Measurements from ENCODE around the gene CORIN. TPM values are rescaled to one million over a fixed set of nuclear protein-coding genes. Genes with fewer than 3 reads are reported as not detected.
"Not testable (repeated sequence)": the region's sequence is repeated elsewhere in the genome, so short reads cannot be mapped to it uniquely, and the experiment has no call there.

Gene CORIN
- total and polyA plus RNA-seq, 2 experiments from 2014 or later: not detected

DNA sequence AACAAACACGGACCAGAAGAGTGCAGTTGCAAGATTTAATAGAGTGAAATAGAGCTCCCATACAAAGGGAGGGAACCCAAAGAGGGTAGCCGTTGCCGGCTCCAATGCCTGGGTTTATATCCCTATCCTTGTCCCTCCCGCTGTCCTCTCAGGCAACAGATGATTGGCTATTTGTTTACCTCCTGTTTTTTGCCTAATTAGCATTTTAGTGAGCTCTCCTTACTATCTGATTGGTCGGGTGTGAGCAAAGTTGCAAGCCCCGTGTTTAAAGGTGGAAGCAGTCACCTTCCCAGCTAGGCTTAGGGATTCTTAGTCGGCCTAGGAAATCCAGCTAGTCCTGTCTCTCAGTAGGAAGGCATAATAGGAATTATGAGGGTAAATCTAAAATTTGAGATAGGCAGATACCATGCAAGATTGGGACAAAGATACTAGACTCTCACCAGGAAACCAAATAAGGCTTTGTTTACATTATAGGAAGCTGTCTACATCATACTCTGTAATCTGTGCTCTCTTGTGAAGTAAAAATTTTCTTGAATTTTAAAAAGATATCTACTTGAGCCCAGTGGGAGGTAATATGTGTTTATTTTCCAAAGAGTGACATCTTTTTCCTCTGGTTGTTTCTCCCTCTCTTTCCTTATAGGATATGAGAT is 286.8 kb downstream of the CORIN start:
- ATAC-seq: no peak
- no peaks in the 10 kb centered on the region for H3K9me3 Mint-ChIP-seq
- Histone ChIP-seq H3K4me1 (ENCODE audit: insufficient read depth) (no peaks in the 10 kb centered on the region), H3K9me2 (ENCODE audit: insufficient read depth) (peaks cover 7% of the 10 kb centered on the region; the same call in 1 of the 2 replicates), H3K4me3 (no peak overlapping the region), H3K4me2 (no peak overlapping the region), H3K27ac (ENCODE audit: low read depth) (no peak overlapping the region), H3F3A (replicated peaks; ENCODE audit: low read depth) (no peaks in the 10 kb centered on the region), H3K36me3 (ENCODE audit: insufficient read depth) (no peaks in the 10 kb centered on the region), H2AFZ (no peak overlapping the region), H3K27me3 (ENCODE audit: insufficient read depth) (no peaks in the 10 kb centered on the region), H4K20me1 (replicated peaks; ENCODE audit: insufficient read depth) (no peaks in the 10 kb centered on the region), H3K79me2 (replicated peaks; ENCODE audit: insufficient read depth) (no peaks in the 10 kb centered on the region)
- no peak overlapping the region for H3K4me3 Mint-ChIP-seq
- no peak overlapping the region for H3K27ac Mint-ChIP-seq
- no peaks in the 10 kb centered on the region for H3K4me1 Mint-ChIP-seq
- H3K27me3 Mint-ChIP-seq (ENCODE audit: insufficient read depth, low read depth, poor library complexity): no peaks in the 10 kb centered on the region
- no peak for TF ChIP-seq ZNF331 (CRISPR knock-in tag; IDR thresholded peaks at IDR 0.05; ENCODE audit: low read depth)
- no peak for TF ChIP-seq STAT1 (IDR thresholded peaks at IDR 0.05; ENCODE audit: unreplicated experiment)
- no peak for TF ChIP-seq POLR2AphosphoS5 (IDR thresholded peaks at IDR 0.05; ENCODE audit: low read depth)
- no peak for TF ChIP-seq EZH2phosphoT487 (IDR thresholded peaks at IDR 0.05; ENCODE audit: unreplicated experiment)
- no peak for TF ChIP-seq JUNB (IDR thresholded peaks at IDR 0.05; ENCODE audit: unreplicated experiment)
- TF ChIP-seq, protein P1, sequence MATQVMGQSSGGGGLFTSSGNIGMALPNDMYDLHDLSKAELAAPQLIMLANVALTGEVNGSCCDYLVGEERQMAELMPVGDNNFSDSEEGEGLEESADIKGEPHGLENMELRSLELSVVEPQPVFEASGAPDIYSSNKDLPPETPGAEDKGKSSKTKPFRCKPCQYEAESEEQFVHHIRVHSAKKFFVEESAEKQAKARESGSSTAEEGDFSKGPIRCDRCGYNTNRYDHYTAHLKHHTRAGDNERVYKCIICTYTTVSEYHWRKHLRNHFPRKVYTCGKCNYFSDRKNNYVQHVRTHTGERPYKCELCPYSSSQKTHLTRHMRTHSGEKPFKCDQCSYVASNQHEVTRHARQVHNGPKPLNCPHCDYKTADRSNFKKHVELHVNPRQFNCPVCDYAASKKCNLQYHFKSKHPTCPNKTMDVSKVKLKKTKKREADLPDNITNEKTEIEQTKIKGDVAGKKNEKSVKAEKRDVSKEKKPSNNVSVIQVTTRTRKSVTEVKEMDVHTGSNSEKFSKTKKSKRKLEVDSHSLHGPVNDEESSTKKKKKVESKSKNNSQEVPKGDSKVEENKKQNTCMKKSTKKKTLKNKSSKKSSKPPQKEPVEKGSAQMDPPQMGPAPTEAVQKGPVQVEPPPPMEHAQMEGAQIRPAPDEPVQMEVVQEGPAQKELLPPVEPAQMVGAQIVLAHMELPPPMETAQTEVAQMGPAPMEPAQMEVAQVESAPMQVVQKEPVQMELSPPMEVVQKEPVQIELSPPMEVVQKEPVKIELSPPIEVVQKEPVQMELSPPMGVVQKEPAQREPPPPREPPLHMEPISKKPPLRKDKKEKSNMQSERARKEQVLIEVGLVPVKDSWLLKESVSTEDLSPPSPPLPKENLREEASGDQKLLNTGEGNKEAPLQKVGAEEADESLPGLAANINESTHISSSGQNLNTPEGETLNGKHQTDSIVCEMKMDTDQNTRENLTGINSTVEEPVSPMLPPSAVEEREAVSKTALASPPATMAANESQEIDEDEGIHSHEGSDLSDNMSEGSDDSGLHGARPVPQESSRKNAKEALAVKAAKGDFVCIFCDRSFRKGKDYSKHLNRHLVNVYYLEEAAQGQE (IDR thresholded peaks at IDR 0.05; ENCODE audit: unreplicated experiment): no peak
- no peak for TF ChIP-seq EZH2 (IDR thresholded peaks at IDR 0.05; ENCODE audit: low read depth, unreplicated experiment)
- no peak for TF ChIP-seq NANOG (IDR thresholded peaks at IDR 0.05; ENCODE audit: borderline replicate concordance)
- no peak for DNase-seq (ENCODE audit: low spot score)
- no peaks in the 10 kb centered on the region; the same call in 2 of the 3 replicates for H3K36me3 Mint-ChIP-seq (ENCODE audit: low read depth)

DNA sequence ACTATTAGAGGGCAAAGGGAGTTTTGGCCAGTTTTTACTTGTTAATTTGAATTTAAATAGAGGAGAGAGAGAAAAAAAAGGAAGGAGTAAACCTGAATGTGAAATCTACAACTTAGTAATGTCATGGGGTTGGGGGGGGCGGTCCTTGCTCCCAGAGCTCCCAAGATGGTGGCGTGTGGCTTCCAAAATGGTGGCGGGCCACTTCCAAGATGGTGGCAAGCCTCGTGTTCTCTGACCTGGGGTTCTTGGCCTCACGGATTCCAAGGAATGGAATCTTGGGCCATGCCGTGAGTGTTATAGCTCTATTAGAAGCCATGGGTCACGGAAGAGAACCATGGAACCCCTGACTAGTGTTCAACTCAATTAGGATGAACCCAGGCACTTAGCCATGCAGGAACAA is 287.5 kb downstream of the CORIN start:
- not testable (repeated sequence) for H3K27me3 Mint-ChIP-seq (ENCODE audit: insufficient read depth, low read depth, poor library complexity); DNase-seq (ENCODE audit: low spot score); H3K4me1 Mint-ChIP-seq; H3K27ac Mint-ChIP-seq; H4K20me1 ChIP-seq (replicated peaks; ENCODE audit: insufficient read depth); H3K4me1 ChIP-seq (ENCODE audit: insufficient read depth); H3K4me3 ChIP-seq; H3F3A ChIP-seq (replicated peaks; ENCODE audit: low read depth); H3K79me2 ChIP-seq (replicated peaks; ENCODE audit: insufficient read depth); H3K4me2 ChIP-seq; H2AFZ ChIP-seq; H3K36me3 Mint-ChIP-seq (ENCODE audit: low read depth); H3K27ac ChIP-seq (ENCODE audit: low read depth); ATAC-seq; H3K27me3 ChIP-seq (ENCODE audit: insufficient read depth); H3K4me3 Mint-ChIP-seq; H3K36me3 ChIP-seq (ENCODE audit: insufficient read depth); H3K9me3 Mint-ChIP-seq; H3K9me2 ChIP-seq (ENCODE audit: insufficient read depth)

Small RNAs within 50 kb of the gene (microRNA-seq; reads per million reads assigned to microRNA genes)
- not detected for gene MIR8053

Small RNAs within 50 kb of the gene (small RNA-seq; reads per million reads assigned to genes)
- gene MIR8053 (ENCODE audit: low replicate concordance): not detected

Other genes with a start within 250 kb of the CORIN start
- gene NFXL1, start 76.5 kb upstream of the CORIN start, total RNA-seq (2014; rRNA removed; shearing (Covaris generic)): 31.7 and 38.6 TPM in 2 replicates
- 13.9 and 19.4 TPM in 2 replicates for gene NFXL1, start 76.5 kb upstream of the CORIN start, polyA plus RNA-seq (2016; fragmentation: Nextera tagmentation; extraction: Ambion mirVana)
- gene CNGA1, start 178.6 kb upstream of the CORIN start, total RNA-seq (2014; rRNA removed; shearing (Covaris generic)): 2.0 and 3.3 TPM in 2 replicates
- gene CNGA1, start 178.6 kb upstream of the CORIN start, polyA plus RNA-seq (2016; fragmentation: Nextera tagmentation; extraction: Ambion mirVana): 4.9 and 6.2 TPM in 2 replicates
- gene NIPAL1, start 178.7 kb upstream of the CORIN start, total RNA-seq (2014; rRNA removed; shearing (Covaris generic)): 8.2 and 9.2 TPM in 2 replicates
- gene NIPAL1, start 178.7 kb upstream of the CORIN start, polyA plus RNA-seq (2016; fragmentation: Nextera tagmentation; extraction: Ambion mirVana): 4.5 and 5.3 TPM in 2 replicates

Data from GM23338 (cell line).